H1 (cell line): Measurements from ENCODE around the gene C2orf76. TPM values are rescaled to one million over a fixed set of nuclear protein-coding genes. Genes with fewer than 3 reads are reported as not detected.

Experiments used
- ATF2 ChIP-seq: IDR thresholded peaks from 2 replicates; pipeline ENCODE4 v1.6.1; 2012; ENCODE audit warnings: low read length, inconsistent platforms
- BACH1 ChIP-seq: IDR thresholded peaks from 2 replicates; pipeline ENCODE4 v1.6.1; 2012; ENCODE audit warnings: low read length, improper control_type of control experiment
- CBX8 ChIP-seq: fragments of 300-800, 300-1000 bp; sonication (generic); IDR thresholded peaks from 2 replicates; pipeline ENCODE4 v1.7.1; 2016; ENCODE audit warnings: low read depth, low read length, borderline replicate concordance
- CHD7 ChIP-seq: fragments of 300-600 bp; sonication (generic); IDR thresholded peaks from 2 replicates; pipeline ENCODE4 v1.7.1; 2012; ENCODE audit warnings: low read length, moderate library complexity, mild to moderate bottlenecking, inconsistent platforms; ENCODE audit not compliant: insufficient replicate concordance
- CTBP2 ChIP-seq: IDR thresholded peaks from 2 replicates; pipeline ENCODE4 v1.7.0; 2011; ENCODE audit warnings: borderline replicate concordance, mild to moderate bottlenecking, moderate library complexity, mixed read lengths, low read length; ENCODE audit not compliant: insufficient read depth, insufficient read length
- SIN3A ChIP-seq, 2 experiments: IDR thresholded peaks in 1 of 2; conservative IDR thresholded peaks in 1 of 2; 2 replicates each; pipeline ENCODE4 v1.6.1; 2011 to 2012; ENCODE audit warnings: low read length in 2 of 2, improper control_type of control experiment in 1 of 2, low read depth in 1 of 2, mild to moderate bottlenecking in 1 of 2
- SUZ12 ChIP-seq: fragments of 200-600 bp; sonication (generic); IDR thresholded peaks from 2 replicates; pipeline ENCODE4 v1.6.1; 2012; ENCODE audit warnings: mild to moderate bottlenecking, inconsistent platforms, low read length, moderate library complexity, mixed read lengths
- polyA plus RNA-seq, 7 experiments: library from polyadenylated mRNA; depleted of rRNA in 3 of 7; stranded (reverse) in 5 of 7; unstranded in 2 of 7; fragments of >200 nt in 5 of 7; fragments of 200-250 nt in 2 of 7; gene quantifications; 1 replicate in 5 of 7; 2 replicates in 1 of 7; 4 replicates in 1 of 7; pipeline versions ENCODE4 v1.2.1 to v1.2.3, GENCODE V29; 2011 to 2013; ENCODE audit warnings: missing spikeins in 2 of 7, mixed read lengths in 2 of 7
- total RNA-seq: library from RNA; stranded (reverse); fragmentation: NEBNext Ultra II Directional; extraction: Animal tissue kit (Norgen Biotek cat#: 25700); gene quantifications from 2 replicates; pipeline ENCODE4 v1.2.1, GENCODE V29; 2021

C2orf76 gene
- total and polyA plus RNA-seq, 2 of the 8 experiments (the other 6 are each of a cell fraction or from before 2014, with no cell fraction given): 4.4 to 5.0 TPM

- TF ChIP-seq BACH1: no peak
- no peak for TF ChIP-seq CHD7
- TF ChIP-seq CBX8: no peak
- TF ChIP-seq ATF2: no peak
- no peak for TF ChIP-seq CTBP2
- no peak for TF ChIP-seq SUZ12
- TF ChIP-seq SIN3A (conservative IDR thresholded peaks at IDR 0.05 in 1 of 2, IDR thresholded peaks at IDR 0.05 in 1 of 2; ENCODE audit: low read depth in 1 of 2, low read length in 2 of 2): no peak
- TF ChIP-seq, all 59 proteins: peak for 0
Observed at GRCh38 chr2:119276864-119277263, 89.8 kb downstream of the C2orf76 start (continued).
